CD4-positive, alpha-beta T cell treated with Interleukin-12 subunit alpha and Interleukin-12 subunit beta, for 1 hour (primary cell): Measurements from ENCODE around the gene KDM4C.

ENCODE experiments used
- DNase-seq: peaks from one replicate; pipeline ENCODE4 v3.0.0-alpha.2; 2020

The KDM4C gene

GRCh38 chr9:6870650-6871477, 113.1 kb downstream of the KDM4C start:
- DNase-seq: no peak

DNA sequence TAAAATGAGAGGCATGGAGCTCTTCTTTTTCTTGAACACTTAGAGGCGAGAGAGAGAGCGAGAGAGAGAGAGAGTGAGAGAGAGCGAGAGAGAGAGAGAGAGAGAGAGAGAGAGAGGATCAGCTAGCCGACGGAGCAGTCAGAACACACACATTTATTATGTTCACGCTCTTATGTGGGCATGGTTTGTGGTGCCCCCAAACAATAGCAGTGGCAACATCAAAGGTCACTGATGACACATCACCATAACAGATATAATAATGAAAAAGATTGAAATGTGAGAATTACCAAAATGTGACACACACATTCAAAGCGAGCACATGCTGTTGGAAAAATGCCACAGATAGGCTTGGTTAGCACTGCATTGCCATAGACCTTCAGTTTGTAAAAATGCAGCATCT, 116.1 kb downstream of the KDM4C start:
- no peak for DNase-seq

DNA sequence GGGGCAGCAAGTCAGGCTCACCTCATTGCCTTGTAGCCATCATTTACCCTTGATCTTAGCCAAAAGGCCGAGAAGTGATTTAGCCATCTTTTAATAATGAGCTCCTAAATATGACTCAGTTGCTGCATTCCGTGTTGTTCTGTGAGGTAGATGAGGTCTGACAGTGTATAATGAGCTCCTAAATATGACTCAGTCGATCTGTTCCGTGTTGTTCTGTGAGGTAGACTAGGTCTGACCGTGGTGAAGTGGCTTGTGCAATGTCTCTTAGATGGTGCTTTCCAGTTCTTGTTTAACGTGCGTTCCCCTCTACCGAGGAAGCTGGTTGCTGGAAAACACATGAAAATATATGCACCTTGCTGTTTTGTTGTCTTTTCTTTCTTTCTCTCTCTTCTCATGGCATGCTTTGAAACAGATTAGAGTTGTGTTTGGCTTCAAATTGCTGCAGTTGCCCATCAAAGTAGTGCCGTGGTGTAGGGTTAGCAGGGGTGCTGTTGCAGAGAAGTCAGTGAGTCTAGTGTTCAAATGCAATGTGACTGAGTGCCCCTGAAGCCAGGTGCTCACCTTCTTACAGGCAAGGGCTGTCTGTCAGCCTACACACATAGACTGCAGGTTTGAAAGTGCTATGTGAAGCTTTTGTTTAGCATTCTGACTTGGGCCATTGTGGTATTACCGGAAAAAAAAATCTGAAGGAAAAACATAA, 118.6 kb downstream of the KDM4C start:
- DNase-seq: no peak

DNA sequence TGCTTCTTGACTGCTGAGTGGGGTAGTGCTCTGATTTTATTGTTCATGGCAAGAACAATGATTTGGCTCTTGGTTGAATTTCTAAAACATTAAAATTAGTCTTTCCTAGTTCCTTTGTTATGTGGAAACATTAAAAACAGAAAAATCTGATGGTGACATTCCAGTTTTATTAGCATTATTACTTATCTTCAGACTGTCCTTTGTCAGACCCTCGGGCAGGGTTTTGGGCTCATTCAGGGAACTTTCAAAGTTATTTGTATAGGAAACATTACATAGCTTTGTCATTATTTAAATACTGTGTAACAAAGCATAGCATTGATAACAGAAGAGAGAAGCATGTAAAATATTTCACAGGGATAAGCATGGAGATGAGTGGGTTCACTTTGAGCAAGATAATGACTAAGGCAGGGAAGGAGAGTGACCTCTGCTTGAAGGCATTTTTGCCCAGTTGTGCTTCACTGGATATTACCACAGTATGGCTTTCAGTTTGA, 119.9 kb downstream of the KDM4C start:
- no peak for DNase-seq

GRCh38 chr9:6880626-6881025, 122.9 kb downstream of the KDM4C start:
- no peak for DNase-seq

- no peak for DNase-seq
Observed at GRCh38 chr9:6884101-6884500, 126.3 kb downstream of the KDM4C start.

DNA sequence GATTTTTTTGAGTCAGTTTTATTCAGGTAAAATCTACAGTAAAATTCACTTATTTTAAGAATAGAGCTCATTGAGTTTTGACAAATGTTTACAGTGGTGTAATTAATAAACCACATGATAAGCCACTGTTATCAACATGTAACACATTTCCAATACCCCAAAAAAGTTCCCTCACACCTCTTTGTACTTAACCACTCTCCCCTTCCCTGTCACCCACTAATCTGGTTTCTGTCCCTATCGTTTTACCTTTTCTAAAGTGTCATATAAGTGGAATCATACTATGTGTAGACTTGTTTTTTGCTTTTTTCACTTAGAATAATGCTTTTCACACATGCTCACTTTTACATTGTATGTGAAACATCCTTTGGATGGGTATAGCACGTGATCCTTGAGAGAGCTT, 127.2 kb downstream of the KDM4C start:
- no peak for DNase-seq

DNA sequence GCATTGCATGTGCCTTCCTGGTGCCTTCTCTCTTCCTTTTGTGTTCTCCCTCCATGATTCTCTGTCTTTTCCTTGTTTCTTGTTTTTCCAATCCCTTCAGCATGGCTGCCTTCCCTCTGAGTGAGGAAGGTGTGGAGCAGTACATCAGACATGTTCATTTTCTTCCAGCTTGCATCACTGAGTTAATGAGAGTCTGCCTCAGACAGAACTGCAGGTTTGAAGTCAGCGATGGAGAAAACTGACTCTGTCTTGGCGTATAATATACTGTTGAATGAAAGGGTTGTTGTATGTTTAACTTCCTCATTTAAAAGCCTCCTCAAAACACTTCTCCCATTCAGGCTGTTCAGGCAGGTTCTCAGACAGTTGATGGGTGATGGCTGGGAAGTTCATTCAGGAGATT, 129.3 kb downstream of the KDM4C start:
- no peak for DNase-seq

DNA sequence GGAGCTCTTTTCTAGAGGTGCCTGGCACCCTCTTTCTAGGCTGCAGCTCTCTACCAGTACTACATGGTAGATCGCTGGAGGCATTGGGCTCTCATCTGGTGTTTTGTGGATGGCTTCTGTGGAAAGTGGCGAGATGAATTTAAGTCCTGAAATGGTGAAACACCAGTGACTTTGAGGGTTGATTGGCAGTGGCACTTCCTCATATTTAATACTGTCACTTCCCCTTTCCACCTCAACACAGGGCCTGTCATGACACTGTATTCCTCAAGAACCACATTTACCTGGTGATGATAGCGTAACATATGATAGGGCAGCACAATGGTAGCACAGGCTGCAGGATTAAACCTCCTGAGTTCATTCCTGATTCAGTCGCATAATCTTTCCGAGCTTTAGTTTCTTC, 132.1 kb downstream of the KDM4C start:
- no peak for DNase-seq

- no peak for DNase-seq
Observed at GRCh38 chr9:6893350-6894131, 135.8 kb downstream of the KDM4C start.

GRCh38 chr9:6894135-6894534, 136.4 kb downstream of the KDM4C start:
- DNase-seq: no peak

- no peak for DNase-seq
Observed at GRCh38 chr9:6895754-6896153, 138.0 kb downstream of the KDM4C start.

DNA sequence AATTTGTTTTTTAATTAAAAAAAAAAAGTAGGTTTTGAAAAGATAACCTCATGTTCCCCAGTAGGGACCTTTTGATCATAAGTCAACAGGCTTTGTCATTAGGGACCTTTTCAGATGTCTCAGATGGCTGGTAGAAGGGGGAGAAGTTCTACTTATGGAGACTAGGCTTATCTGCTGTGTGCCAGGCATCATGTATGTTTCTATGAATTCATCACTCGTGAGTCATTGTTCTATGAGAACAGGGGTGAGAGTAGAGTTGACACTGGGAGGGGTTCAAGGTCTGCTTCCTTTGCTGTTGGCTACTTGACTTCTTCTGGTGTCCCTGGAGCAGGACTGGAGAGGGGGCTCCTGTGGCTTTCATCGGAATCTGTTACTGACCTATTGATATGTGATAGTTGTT, 138.8 kb downstream of the KDM4C start:
- no peak for DNase-seq

- no peak for DNase-seq
Observed at GRCh38 chr9:6897207-6897822, 139.5 kb downstream of the KDM4C start.

GRCh38 chr9:6897898-6898302, 140.1 kb downstream of the KDM4C start:
- DNase-seq: no peak

DNA sequence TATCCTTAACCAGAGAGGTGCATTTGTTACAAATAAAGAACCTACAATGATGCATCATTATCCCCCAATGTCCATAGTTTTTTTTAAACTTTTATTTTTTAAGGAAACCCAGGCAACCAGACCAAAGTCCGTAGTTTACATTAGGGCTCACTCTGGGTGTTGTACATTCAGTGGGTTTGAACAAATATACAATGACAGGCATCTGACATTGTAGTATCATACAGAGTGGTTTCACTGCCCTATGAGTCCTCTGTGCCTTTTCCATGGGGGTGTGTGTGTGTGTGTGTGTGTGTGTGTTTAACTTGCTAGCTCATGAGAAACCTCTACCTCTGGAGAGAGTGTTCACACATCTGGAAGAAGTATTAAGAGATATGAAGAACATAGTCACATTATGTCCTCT, 141.5 kb downstream of the KDM4C start:
- DNase-seq: no peak

DNA sequence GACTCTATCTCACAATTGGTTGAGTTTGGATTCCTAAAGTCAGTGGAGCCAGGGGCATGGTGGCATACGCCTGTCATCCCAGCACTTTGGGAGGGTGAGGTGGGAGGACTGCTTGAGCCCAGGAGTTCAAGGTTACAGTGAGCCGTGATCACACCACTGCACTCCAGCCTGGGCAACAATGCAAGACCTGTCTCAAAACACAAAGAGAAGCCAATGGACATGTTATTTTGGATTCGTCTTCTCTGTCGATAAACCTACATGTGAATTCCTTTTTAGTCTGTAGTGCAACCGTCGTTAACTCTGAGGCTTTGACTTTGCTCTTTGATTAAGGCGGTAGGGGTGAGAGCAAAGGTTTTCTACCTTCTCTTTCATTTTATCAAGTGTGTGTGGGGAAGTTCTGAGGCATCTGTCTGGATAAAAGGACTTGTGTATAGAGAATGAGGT, 142.7 kb downstream of the KDM4C start:
- DNase-seq: no peak

GRCh38 chr9:6901180-6901579, 143.4 kb downstream of the KDM4C start:
- DNase-seq: no peak

GRCh38 chr9:6902423-6902822, 144.7 kb downstream of the KDM4C start:
- no peak for DNase-seq

- DNase-seq: no peak
Observed at GRCh38 chr9:6904371-6904770, 146.6 kb downstream of the KDM4C start.

- DNase-seq: no peak
Observed at GRCh38 chr9:6905850-6906375, 148.1 kb downstream of the KDM4C start.

DNA sequence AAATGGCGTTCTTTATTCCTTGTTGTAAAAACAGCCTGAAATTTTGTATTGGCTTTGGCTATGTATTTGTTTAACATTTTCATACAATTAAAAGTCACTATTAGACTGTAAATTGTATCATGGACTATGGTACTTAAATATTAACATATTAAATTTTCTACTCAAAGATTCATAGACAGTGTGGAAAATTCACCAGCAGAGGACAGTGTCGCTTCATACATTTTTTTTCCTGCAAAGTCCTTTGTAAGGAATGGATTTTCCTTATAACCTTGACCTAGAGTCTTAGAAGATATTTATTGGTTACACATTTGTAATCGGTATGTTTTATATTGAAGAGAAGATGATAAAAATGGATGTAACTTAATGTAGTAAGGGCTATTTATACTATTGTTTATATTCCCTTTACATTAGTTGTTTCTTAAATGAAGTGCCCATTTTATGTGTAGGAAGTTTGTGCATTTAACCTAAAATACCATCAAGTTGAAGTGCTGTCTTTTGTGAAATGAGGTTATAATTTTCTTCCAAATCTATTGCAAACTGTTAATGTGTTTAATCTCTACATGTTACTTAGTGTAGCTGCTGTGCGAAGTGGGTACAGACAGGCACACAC, 150.1 kb downstream of the KDM4C start:
- no peak for DNase-seq
